Measurements from ENCODE around the gene PDZD8.

The PDZD8 gene

GRCh38 chr10:117275121-117275520 is 100.1 kb downstream of the PDZD8 start:
- DNase-seq, result no peak

- no peak for DNase-seq
These were observed 100.7 kb downstream of the PDZD8 start for GRCh38 chr10:117274509-117274908.

- no peak for DNase-seq
These were observed 101.3 kb downstream of the PDZD8 start for GRCh38 chr10:117273980-117274379.

GRCh38 chr10:117272195-117273076 is 102.8 kb downstream of the PDZD8 start:
- DNase-seq, result no peak

GRCh38 chr10:117271427-117271826 is 103.8 kb downstream of the PDZD8 start:
- no peak for DNase-seq

GRCh38 chr10:117268907-117269306 is 106.3 kb downstream of the PDZD8 start:
- no peak for DNase-seq

GRCh38 chr10:117268258-117268657 is 107.0 kb downstream of the PDZD8 start:
- no peak for DNase-seq

- DNase-seq, result no peak
These were observed 108.4 kb downstream of the PDZD8 start for GRCh38 chr10:117266812-117267211.

- DNase-seq, result no peak
These were observed 108.8 kb downstream of the PDZD8 start for GRCh38 chr10:117266400-117266799.

GRCh38 chr10:117264782-117265181 is 110.5 kb downstream of the PDZD8 start:
- DNase-seq, result no peak

- no peak for DNase-seq
These were observed 112.3 kb downstream of the PDZD8 start for GRCh38 chr10:117262903-117263293.

- DNase-seq, result no peak
These were observed 112.8 kb downstream of the PDZD8 start for GRCh38 chr10:117262291-117262902.

- DNase-seq, result no peak
These were observed 113.7 kb downstream of the PDZD8 start for GRCh38 chr10:117261501-117261900.

GRCh38 chr10:117260084-117260483 is 115.2 kb downstream of the PDZD8 start:
- no peak for DNase-seq

GRCh38 chr10:117259279-117259678 is 116.0 kb downstream of the PDZD8 start:
- DNase-seq, result no peak

- DNase-seq, result no peak
These were observed 117.5 kb downstream of the PDZD8 start for GRCh38 chr10:117257721-117258120.

GRCh38 chr10:117256910-117257309 is 118.3 kb downstream of the PDZD8 start:
- DNase-seq, result no peak

- DNase-seq, result no peak
These were observed 119.3 kb downstream of the PDZD8 start for GRCh38 chr10:117255835-117256460.

- DNase-seq, result no peak
These were observed 120.2 kb downstream of the PDZD8 start for GRCh38 chr10:117254774-117255735.

- DNase-seq, result no peak
These were observed 120.9 kb downstream of the PDZD8 start for GRCh38 chr10:117254338-117254737.

- DNase-seq, result no peak
These were observed 121.3 kb downstream of the PDZD8 start for GRCh38 chr10:117253908-117254307.

- no peak for DNase-seq
These were observed 124.8 kb downstream of the PDZD8 start for GRCh38 chr10:117250411-117250810.

Data from activated T-cell treated with anti-CD3 and anti-CD28 coated beads, Interleukin-2, amount 50 U/mL, for 1 hour (primary cell).